Activated CD8-positive, alpha-beta memory T cell treated with anti-CD3 and anti-CD28 coated beads for 24 hours (primary cell): Measurements from ENCODE around the gene SUPT16H.
"Not testable (repeated sequence)": the region's sequence is repeated elsewhere in the genome, so short reads cannot be mapped to it uniquely, and the experiment has no call there.

Source experiments
- DNase-seq: peaks from one replicate; pipeline ENCODE4 v3.0.0-alpha.2; 2020

The SUPT16H gene

GRCh38 chr14:21356511-21356910 is 27.3 kb downstream of the SUPT16H start:
- no peak for DNase-seq

- no peak for DNase-seq
These were observed 31.2 kb downstream of the SUPT16H start for GRCh38 chr14:21352587-21352986.

- DNase-seq: no peak
These were observed 33.3 kb downstream of the SUPT16H start for GRCh38 chr14:21350539-21350938.

GRCh38 chr14:21347201-21347600 is 36.6 kb downstream of the SUPT16H start:
- DNase-seq: no peak

GRCh38 chr14:21346532-21347135 is 37.2 kb downstream of the SUPT16H start:
- DNase-seq: no peak

- DNase-seq: no peak
These were observed 40.6 kb downstream of the SUPT16H start for GRCh38 chr14:21343035-21343794.

GRCh38 chr14:21334202-21334906 is 49.5 kb downstream of the SUPT16H start:
- DNase-seq: no peak

- DNase-seq: no peak
These were observed 50.9 kb downstream of the SUPT16H start for GRCh38 chr14:21332950-21333349.

- no peak for DNase-seq
These were observed 56.8 kb downstream of the SUPT16H start for GRCh38 chr14:21326972-21327371.

- DNase-seq: no peak
These were observed 61.1 kb downstream of the SUPT16H start for GRCh38 chr14:21322716-21323115.

- DNase-seq: no peak
These were observed 62.9 kb downstream of the SUPT16H start for GRCh38 chr14:21320913-21321312.

GRCh38 chr14:21317398-21317797 is 66.4 kb downstream of the SUPT16H start:
- DNase-seq: no peak

GRCh38 chr14:21313512-21313911 is 70.3 kb downstream of the SUPT16H start:
- no peak for DNase-seq

- DNase-seq: no peak
These were observed 72.2 kb downstream of the SUPT16H start for GRCh38 chr14:21311614-21312013.

GRCh38 chr14:21309956-21310355 is 73.9 kb downstream of the SUPT16H start:
- DNase-seq: no peak

GRCh38 chr14:21309238-21309636 is 74.6 kb downstream of the SUPT16H start:
- no peak for DNase-seq

GRCh38 chr14:21308479-21309237 is 75.2 kb downstream of the SUPT16H start:
- DNase-seq: peak; percentile 82

- no peak for DNase-seq
These were observed 75.7 kb downstream of the SUPT16H start for GRCh38 chr14:21308132-21308478.

- DNase-seq: no peak
These were observed 76.2 kb downstream of the SUPT16H start for GRCh38 chr14:21307637-21308036.

GRCh38 chr14:21302836-21303140 is 81.0 kb downstream of the SUPT16H start:
- DNase-seq: not testable (repeated sequence)

- no peak for DNase-seq
These were observed 81.6 kb downstream of the SUPT16H start for GRCh38 chr14:21302013-21302835.
